Activated CD8-positive, alpha-beta memory T cell treated with anti-CD3 and anti-CD28 coated beads for 24 hours (primary cell): ENCODE results near the gene AUTS2.
"Not testable (repeated sequence)": the region's sequence is repeated elsewhere in the genome, so short reads cannot be mapped to it uniquely, and the experiment has no call there.

Experiments
- DNase-seq: peaks from one replicate; pipeline ENCODE4 v3.0.0-alpha.2; 2020

The AUTS2 gene

DNA sequence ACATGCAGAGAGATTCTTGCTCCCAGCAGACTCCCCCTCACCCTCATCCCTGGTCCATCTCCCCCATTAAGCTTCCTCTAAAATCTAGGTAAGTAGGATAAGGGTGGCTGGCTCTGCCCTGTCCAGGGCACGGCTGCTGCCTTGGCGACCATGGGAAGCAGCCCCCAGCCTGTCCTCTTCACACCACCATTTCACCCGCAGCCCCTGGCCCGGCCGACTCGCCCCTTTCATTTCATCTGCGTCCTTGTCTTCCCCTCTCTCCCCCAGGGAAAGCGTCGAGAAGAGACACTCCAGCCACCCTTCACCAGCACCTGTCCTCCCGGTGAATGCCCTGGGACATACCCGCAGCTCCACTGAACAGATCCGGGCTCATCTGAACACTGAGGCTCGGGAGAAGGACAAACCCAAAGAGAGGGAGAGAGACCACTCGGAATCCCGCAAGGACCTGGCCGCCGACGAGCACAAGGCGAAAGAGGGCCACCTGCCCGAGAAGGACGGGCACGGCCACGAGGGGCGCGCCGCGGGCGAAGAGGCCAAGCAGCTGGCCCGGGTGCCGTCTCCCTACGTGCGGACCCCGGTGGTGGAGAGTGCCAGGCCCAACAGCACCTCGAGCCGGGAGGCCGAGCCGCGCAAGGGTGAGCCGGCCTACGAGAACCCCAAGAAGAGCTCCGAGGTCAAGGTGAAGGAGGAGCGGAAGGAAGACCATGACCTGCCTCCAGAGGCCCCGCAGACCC, 1191.4 kb downstream of the AUTS2 start:
- no peak for DNase-seq

GRCh38 chr7:70790215-70791073, 1192.2 kb downstream of the AUTS2 start:
- DNase-seq = no peak

DNA sequence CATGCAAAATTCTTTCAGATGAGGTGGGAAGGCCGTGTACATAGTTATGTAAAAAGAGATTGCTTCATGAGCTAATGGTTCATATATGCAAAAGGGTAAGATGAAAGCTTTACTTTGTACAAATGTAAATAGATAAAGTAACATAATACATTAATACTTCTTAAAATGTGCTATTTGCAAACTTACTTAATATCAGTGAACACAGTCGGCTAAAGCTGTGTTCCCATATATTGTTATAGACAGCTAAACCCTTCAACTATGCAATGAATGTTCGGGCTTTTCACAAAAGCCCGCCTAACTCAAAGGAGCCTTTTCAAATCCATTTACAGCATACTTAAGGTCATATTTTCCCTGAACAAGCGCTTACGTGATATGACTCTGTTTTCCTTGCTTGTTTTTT, 1193.1 kb downstream of the AUTS2 start:
- no peak for DNase-seq

GRCh38 chr7:70793060-70793459, 1194.8 kb downstream of the AUTS2 start:
- DNase-seq = no peak

- no peak for DNase-seq
Observed at GRCh38 chr7:70793821-70794220, 1195.5 kb downstream of the AUTS2 start.

GRCh38 chr7:70794962-70795361, 1196.7 kb downstream of the AUTS2 start:
- DNase-seq = no peak

DNA sequence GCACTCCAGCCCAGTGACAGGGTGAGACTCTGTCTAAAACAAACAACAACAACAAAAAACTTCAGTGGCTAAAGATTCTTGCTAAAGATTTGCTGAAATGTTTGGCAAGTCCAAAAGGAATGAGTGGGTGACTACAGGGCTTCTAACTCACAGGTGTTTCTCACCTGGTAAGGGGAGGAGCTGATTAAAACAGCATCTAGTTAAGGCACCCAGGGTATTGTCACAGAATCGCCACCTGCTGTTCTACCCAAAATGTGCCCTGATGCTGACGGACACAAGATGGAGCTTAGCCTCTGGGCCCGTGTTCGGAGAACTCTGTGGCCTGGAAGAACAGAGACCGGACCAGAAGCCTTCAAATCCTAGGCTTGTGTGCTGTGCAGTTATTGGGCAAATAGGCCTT, 1197.7 kb downstream of the AUTS2 start:
- no peak for DNase-seq

- no peak for DNase-seq
Observed at GRCh38 chr7:70797109-70797514, 1198.8 kb downstream of the AUTS2 start.

DNA sequence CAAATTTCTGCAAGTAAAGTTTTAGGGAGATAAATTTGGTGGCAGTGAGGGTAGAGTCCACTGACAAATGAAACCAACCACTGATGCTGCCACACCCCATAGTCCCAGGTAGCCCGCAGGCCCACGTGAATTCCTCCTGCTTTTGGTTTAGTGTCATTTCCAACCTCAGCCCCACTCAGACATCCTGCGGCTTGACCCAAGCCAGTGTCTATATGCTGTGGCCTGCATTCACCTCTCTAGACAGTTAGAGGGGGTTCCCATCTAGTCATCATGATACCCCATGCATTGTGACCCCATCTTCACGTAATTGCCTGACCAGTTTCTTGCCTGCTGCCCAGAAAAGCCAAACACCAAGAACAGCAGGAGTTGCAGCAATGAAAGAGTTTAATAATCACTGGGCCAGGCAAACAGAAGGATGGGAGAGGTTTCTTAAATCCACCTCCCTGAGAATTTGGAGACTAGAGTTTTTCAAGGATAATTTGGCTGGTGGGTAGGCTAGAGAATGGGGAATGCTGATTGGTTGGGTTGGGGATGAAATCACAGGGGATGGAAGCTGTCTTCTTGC, 1201.6 kb downstream of the AUTS2 start:
- no peak for DNase-seq

DNA sequence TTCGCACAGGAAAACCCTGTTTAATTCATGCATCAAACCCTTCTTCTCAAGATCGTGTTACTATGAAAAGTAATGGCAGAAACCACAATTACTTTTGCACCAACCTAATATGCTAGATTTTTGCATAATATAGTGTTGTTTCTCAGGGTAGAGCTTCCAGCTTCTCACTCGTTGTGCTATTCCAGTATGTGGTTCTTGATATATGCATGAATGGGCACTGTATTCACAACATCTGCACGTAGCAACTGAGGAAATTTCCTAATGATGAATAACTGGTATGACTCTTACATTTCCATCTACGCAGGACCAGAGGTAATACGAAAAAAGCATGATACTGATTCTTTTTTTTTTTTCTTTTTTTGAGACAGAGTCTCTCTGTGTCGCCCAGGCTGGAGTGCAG, 1207.1 kb downstream of the AUTS2 start:
- DNase-seq = no peak

DNA sequence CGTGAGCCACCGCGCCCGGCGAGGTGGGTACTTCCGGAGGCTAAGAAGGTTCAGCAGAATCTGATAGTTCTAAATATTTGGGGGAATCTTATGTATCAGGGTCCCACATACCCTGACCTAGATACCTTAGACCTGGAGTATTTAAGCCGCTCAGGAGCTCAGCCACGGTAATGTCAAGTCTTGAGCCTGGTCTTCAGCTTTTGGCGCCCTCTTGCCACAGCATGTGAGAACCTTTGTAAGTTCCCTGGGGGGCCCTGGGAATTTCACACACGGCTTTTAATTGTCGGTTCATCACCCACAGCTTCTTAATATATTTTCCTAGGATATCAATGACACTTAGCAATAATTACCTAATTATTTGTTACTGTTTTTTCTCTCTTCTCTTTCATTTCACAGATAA, 1209.4 kb downstream of the AUTS2 start:
- DNase-seq = no peak

GRCh38 chr7:70808876-70809275, 1210.6 kb downstream of the AUTS2 start:
- no peak for DNase-seq

DNA sequence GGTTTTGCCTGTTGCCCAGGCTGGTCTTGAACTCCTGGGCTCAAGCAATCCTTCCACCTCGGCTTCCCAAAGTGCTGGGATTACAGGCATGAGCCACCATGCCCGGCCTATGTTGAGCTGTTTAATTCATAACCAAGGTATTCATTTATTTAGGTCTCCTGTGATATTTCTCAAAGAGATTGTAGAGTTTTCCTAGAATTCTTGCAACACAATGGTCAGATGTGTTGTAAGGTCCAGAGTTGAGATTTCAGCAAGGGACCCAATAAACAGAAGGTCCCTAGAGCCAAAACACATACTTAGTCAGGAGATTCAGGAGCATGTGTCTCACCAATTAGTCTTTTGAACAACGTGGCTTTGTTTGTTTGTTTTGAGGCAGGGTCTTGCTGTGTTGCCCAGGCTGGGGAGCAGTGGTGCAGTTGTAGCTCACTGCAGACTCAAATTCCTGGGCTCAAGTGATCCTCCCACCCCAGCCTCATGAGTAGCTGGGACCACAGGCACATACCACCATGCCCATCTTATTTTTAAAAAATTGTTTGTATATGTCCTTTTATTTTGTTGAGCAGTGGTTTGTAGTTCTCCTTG, 1212.4 kb downstream of the AUTS2 start:
- DNase-seq = no peak

- no peak for DNase-seq
Observed at GRCh38 chr7:70812511-70812910, 1214.2 kb downstream of the AUTS2 start.

DNA sequence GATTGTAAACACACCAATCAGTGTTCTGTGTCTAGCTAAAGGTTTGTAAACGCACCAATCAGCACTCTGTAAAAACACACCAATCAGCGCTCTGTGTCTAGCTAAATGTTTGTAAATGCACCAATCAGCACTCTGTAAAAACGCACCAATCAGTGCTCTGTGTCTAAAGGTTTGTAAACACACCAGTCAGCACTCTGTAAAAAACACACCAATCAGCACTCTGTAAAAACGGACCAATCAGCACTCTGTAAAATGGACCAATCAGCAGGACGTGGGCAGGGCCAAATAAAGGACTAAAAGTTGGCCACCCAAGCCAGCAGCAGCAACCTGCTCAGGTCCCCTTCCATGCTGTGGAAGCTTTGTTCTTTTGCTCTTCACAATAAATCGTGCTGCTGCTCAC, 1224.2 kb downstream of the AUTS2 start:
- not testable (repeated sequence) for DNase-seq

- DNase-seq = peak; percentile 78
Observed at GRCh38 chr7:70829221-70830059, 1231.2 kb downstream of the AUTS2 start.

DNA sequence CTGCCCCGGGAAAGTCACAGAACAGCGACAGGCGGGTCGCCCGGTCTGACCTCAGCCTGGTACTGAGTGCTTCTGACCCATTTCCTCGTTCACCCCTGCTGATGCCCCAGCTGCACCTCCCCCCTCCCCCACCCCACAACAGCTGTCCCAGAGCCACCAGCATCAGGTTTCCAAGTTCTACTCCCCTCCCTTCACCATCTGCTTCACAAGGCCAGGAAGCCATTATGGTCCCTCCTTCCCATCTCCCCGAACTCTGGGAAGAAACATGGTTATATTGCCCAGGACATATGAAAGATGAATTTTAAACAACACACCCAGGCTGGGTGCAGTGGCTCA, 1231.8 kb downstream of the AUTS2 start:
- DNase-seq = no peak

DNA sequence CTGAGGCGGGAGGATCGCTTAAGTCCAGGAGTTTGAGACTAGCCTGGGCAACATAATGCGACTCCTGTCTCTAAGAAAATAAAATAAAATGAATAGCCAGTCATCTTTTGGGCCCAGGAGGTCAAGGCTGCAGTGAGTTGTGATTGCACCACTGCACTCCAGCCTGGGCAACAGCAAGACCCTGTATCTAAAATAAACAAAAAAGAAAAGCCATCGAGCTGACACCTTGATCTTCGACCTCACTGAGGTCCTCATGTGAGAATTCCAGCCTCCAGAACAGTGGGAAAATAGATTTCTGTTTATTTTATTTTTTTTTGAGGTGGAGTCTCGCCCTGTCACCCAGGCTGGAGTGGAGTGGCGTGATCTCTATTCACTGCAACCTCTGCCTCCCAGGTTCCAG, 1232.2 kb downstream of the AUTS2 start:
- DNase-seq = no peak

DNA sequence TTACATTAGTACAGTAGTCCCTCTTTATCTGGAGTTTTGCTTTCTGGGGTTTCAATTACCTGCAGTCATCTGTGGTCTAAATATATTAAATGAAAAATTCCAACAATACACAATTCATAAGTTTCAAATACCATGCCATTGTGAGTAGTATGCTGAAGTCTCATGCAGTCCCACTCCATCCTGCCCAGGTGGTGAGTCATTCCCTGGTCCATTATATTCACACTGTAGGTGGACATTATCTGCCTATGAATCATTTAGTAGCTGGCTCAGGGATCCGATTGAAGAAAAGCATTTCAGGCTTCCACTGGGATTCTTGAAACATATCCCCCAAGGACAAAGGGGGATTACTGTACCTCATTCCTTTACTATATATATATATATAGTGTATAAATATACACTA, 1235.5 kb downstream of the AUTS2 start:
- no peak for DNase-seq

DNA sequence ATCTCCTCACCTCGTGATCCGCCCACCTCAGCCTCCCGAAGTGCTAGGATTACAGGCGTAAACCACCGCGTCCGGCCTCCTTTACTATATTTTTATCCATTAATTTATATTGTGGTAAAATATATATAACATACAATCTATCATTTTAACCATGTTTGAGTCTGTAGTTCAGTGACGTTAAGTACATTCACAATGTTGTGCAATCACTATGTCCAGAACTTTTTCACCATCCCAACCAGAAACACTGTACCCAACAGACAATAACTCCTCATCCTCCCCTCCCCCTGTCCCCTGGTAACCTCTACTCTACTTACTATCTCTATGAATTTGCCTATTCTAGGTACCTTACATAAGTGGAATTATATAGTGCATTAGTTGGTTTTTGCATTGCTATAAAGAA, 1236.1 kb downstream of the AUTS2 start:
- no peak for DNase-seq

GRCh38 chr7:70835658-70836057, 1237.4 kb downstream of the AUTS2 start:
- no peak for DNase-seq

DNA sequence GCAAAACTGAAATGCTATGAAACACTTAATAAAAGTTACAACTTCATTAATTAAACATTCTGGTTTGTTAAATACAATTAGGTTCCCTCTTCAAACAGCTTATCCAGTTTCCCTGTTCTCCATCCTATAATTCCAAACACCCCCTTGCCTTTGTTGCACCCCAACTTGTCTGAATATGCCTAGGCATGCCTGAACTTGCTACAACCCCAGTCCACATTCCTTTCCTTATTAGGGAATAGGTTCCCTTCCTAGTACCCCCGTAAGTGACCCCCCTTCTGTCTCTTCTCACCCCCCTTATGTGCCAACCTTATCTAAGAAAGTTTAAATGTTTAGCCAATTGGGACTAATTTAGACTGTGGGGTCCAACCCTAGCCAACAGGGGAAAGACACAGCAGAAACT, 1238.0 kb downstream of the AUTS2 start:
- DNase-seq = no peak

DNA sequence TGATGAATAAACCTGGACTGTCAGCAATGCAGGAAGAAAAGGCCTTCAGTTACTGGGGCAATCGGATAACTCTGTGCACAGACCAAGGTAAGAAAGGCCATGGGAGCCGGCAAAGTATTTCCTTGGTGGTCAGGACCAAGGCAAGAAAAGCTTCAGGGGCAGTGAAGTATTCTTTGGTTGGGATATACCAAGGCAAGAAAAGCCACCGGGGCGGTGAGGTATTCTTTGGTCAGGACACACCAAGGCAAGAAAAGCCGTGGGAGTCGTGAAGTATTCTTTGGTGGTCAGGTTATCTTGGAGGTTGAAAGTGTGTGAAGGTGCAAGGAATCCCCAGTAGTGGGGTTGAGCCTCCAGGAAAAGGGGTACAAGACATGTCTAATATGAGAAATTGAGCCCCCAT, 1238.7 kb downstream of the AUTS2 start:
- DNase-seq = no peak
